ENCODE results near the gene COL27A1. TPM values are rescaled to one million over a fixed set of nuclear protein-coding genes. Genes with fewer than 3 reads are reported as not detected.
A peak's percentile ranks its signal among the peaks of the same experiment; 100 is the strongest.

Gene COL27A1
- total and polyA plus RNA-seq, 8 donors = 15.8 to 180 (median 147) TPM

- DNase-seq (peak in 1 of 4 donors; percentile 22), ATAC-seq (no peak)
- no peak for TF ChIP-seq CTCF (IDR thresholded peaks at IDR 0.05)
Observed at GRCh38 chr9:114273461-114273881, 118.1 kb downstream of the COL27A1 start.

GRCh38 chr9:114274217-114274616 lies 118.9 kb downstream of the COL27A1 start:
- no peaks in the 10 kb centered on the region for H3K27me3 ChIP-seq
- intact Hi-C loops (cut with DNase I) = no loop called here
- no peak overlapping the region for H3K27ac ChIP-seq
- ATAC-seq (no peak), DNase-seq (no peak)
- no peak overlapping the region for H3K4me3 ChIP-seq
- H3K4me1 ChIP-seq = no peaks in the 10 kb centered on the region
- peaks cover 0 to 4% of the 10 kb centered on the region in 2 donors for H3K36me3 ChIP-seq
- no peak for TF ChIP-seq CTCF (IDR thresholded peaks at IDR 0.05)
- H3K9me3 ChIP-seq = no peaks in the 10 kb centered on the region

More at GRCh38 chr9:114273461-114273881, 118.1 kb downstream of the COL27A1 start:
- H3K9me3 ChIP-seq = no peaks in the 10 kb centered on the region
- no peak overlapping the region for H3K4me3 ChIP-seq
- peaks cover 0 to 4% of the 10 kb centered on the region in 2 donors for H3K36me3 ChIP-seq
- no peaks in the 10 kb centered on the region for H3K27me3 ChIP-seq
- intact Hi-C loops (cut with DNase I) = no loop called here
- no peaks in the 10 kb centered on the region for H3K4me1 ChIP-seq
- H3K27ac ChIP-seq = no peak overlapping the region

- Histone ChIP-seq H3K4me3 (no peak overlapping the region), H3K36me3 (peaks cover 0 to 4% of the 10 kb centered on the region in 2 donors), H3K9me3 (no peaks in the 10 kb centered on the region), H3K27me3 (no peaks in the 10 kb centered on the region), H3K27ac (no peak overlapping the region), H3K4me1 (no peaks in the 10 kb centered on the region)
- DNase-seq (peak in 1 of 4 donors; percentile 31), ATAC-seq (no peak)
- intact Hi-C loops (cut with DNase I) = no loop called here
- TF ChIP-seq CTCF (IDR thresholded peaks at IDR 0.05) = no peak
Observed at GRCh38 chr9:114275246-114276004, 120.1 kb downstream of the COL27A1 start.

DNA sequence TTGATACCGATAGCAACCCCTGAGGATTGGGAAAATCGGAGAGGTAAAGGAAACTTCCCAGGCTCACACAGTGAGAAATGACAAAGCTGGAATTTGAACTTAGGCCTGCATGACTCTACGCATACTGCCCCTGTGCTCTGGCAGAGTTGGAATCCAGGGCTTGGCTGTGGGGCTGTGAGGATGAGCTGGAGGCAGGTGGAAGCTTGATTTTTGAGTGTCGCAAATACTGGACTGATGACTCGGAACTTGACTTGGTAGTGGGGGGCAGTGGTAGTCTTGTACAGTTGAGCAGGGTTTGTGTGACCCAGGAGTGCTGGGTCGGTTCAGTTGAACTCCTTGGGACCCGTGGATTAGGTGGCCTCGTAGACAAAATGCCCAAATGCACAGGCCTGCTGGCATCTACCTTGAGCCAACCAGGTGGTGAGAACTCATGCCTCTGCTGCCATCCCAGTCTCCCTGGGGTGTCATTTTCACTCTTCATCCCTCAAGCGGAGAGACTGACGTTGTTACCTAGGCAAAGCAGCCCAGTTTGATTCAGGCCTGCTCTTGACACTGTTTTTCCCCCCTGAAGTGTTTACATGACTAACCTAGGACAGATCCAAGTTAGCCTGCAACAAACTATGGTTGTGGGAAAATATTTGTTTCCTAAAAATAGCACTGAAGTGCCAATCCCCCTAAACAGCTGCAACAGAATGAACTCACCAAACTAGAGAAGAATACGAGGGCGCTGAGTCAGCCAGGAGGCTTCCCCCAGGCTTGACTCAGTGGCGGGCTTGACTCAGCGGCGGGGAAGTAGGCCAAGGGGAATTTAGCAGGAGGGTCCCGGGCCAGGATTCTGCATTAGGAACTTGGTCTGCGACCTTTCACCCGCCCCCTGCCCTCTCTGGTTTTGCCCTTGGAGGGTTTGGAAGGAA lies 121.8 kb downstream of the COL27A1 start:
- Histone ChIP-seq H3K36me3 (peaks cover 0 to 4% of the 10 kb centered on the region in 2 donors), H3K27me3 (no peaks in the 10 kb centered on the region), H3K27ac (no peak overlapping the region), H3K9me3 (no peaks in the 10 kb centered on the region), H3K4me1 (no peaks in the 10 kb centered on the region), H3K4me3 (no peak overlapping the region)
- peak; percentile 52 for ATAC-seq
- no peak for TF ChIP-seq CTCF (IDR thresholded peaks at IDR 0.05)
- intact Hi-C loops (cut with DNase I) = no loop called here
- peak in 1 of 4 donors; percentile 46 for DNase-seq

- ATAC-seq (no peak), DNase-seq (no peak)
- H3K9me3 ChIP-seq = no peaks in the 10 kb centered on the region
- H3K4me1 ChIP-seq = no peaks in the 10 kb centered on the region
- TF ChIP-seq CTCF (IDR thresholded peaks at IDR 0.05) = no peak
- no peak overlapping the region for H3K4me3 ChIP-seq
- H3K27ac ChIP-seq = no peak overlapping the region
- no peaks in the 10 kb centered on the region for H3K27me3 ChIP-seq
- peaks cover 0 to 4% of the 10 kb centered on the region in 2 donors for H3K36me3 ChIP-seq
- intact Hi-C loops (cut with DNase I) = no loop called here
Observed at GRCh38 chr9:114278356-114278755, 123.0 kb downstream of the COL27A1 start.
